NCI-H1092 treated with DMSO at 0.1 percent for 48 hours (cell line): ENCODE data around the gene NELFB.

ENCODE experiments used
- DNase-seq: peaks from one replicate; lab custom pipeline; 2025; lab: John Stamatoyannopoulos, UW

NELFB gene

DNA sequence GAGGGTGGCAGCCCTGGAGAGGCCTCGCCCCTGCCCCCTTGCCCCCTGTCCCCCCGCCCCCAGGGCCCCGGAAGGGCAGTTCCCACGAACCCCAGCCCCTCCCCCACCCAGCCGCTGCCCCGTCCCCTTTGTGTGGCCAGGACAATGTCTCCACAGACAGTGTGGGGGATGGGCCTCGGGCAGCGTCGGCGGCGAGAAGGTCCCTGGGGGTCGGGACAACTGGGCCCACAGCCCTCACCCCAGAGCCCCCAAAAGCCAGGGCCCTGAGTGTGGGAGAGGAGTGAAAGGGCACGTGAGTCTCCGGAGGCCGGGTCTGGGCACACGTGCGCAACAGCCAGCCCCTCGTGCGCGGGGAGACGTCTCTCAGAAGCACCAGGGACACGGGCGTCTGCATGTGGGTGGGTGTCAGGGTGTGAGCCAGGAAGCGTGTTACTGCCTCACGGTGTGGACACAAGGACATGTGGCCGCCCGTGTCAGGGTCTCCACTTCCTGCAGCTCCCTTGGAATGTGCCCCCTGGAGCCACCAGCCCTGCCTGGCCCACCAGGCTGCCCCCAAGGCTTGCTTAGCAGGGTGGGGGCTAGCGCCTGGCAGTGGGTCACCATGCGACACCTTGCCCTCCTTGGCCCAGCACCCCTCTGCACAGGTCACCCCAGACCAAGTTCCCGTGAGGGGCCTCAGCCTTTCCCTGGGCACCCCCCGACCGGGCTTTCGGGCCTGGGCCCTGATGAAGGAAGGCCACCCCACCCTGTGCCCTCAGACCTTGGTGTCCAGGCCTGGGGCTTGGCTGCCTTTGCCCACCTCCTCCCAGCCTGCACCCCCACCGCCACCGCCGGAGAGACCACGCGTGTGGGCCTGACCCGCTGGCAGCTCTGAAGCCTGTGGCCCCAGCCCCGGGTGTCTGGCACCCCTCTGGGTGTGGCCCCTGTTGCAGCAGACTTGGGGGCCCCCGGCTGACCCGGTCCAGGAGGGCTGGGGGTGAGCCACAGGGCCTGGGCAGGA, 59.7 kb downstream of the NELFB start:
- DNase-seq, result no peak

- no peak for DNase-seq
These were observed 60.5 kb downstream of the NELFB start for GRCh38 chr9:137315581-137316011.

- DNase-seq, result no peak
These were observed 61.2 kb downstream of the NELFB start for GRCh38 chr9:137316012-137316981.

- DNase-seq, result no peak
These were observed 62.0 kb downstream of the NELFB start for GRCh38 chr9:137317021-137317717.

- DNase-seq, result no peak
These were observed 62.8 kb downstream of the NELFB start for GRCh38 chr9:137317718-137318511.

DNA sequence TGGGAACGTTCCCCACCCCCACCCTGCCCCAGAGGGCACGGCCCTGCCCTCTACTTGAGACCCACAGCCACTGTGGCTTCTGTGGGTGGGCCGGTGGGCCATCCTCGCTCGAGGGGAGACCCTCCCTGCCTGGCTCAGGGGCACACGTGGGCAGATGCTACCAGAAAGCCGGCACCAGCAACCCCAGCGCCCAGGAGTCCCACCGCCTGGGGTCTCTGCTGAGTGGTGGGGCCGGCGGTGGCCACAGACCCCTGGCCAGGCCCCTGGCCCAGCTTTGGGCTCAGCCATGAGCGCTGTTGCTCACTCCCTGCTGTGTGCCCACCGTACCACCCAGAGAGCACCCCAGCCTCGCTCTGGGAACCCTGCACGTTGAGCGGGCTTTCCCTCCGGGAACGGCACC, 63.5 kb downstream of the NELFB start:
- DNase-seq, result no peak

- no peak for DNase-seq
These were observed 64.0 kb downstream of the NELFB start for GRCh38 chr9:137319011-137319738.

- DNase-seq, result no peak
These were observed 64.8 kb downstream of the NELFB start for GRCh38 chr9:137319739-137320551.

DNA sequence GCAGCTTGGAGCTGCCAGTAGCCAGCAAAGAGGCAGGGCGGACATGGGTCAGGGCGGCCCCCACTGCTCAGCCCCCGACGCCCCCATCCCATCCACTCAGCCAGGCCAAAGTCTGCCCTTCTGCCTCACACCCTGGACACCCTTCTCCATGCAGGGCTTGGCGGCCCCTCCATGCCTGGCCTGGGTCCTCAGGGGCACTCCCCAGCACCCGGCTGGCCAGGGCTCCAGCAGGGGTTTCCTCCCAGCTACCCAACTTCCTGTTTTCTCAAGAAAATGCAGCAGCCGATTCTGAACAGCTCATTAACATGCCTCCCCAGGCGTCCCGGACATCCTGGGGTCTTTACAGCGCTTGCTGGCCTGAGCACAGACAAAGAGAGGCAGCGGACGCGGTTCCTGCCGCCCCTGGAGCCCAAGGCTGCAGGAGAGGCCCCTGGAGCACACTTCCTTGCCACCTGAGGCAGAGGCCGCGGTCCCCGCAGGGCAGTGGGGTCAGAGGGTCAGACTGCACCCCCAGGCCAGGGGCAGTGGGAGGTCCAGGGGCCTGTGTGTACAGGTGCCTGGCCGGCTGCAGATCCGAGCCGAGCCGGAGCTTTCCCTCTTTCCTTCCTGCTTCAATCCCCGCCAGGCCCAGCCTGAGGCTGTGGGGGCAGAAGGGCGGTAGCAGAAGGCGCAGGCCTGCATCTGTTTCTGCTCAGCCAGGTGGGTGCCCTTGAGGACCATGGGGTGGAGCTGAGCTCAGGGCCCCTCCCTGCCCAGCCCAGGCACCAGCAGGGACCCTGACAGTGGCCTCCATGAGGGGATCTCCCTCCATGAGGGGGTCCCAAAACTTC, 65.6 kb downstream of the NELFB start:
- DNase-seq, result no peak

GRCh38 chr9:137321726-137322361, 66.7 kb downstream of the NELFB start:
- DNase-seq, result no peak
